Omental fat pad (tissue), 4 donors: ENCODE results near the gene ZBTB7B. TPM values are rescaled to one million over a fixed set of nuclear protein-coding genes. Genes with fewer than 3 reads are reported as not detected.
A peak's percentile ranks its signal among the peaks of the same experiment; 100 is the strongest.

Experiments used
- ATAC-seq: fragments of 150-250 bp; one replicate; pipeline ENCODE4 v1.9.1; 2016; ENCODE audit warnings: mild to moderate bottlenecking, moderate library complexity; ENCODE audit not compliant: low FRiP score
- DNase-seq: peaks from one replicate; pipeline ENCODE4 v3.0.0-alpha.2; 2019; ENCODE audit warnings: low spot score
- total RNA-seq, 4 donors: library from RNA; depleted of rRNA; stranded (reverse); fragments of >200 nt; gene quantifications; one replicate each; pipeline ENCODE4 v1.1.0, GENCODE V29; 2016
- TF ChIP-seq, protein P1 (sequence below), 3 donors: fragments of 450-650 bp; IDR thresholded peaks; one replicate each; pipeline ENCODE4 v1.5.1; 2016 to 2017; ENCODE audit warnings: antibody characterized with exemption in 3 of 3, mild to moderate bottlenecking in 3 of 3, moderate library complexity in 2 of 3

ZBTB7B gene
- total RNA-seq, 4 donors from 2014 or later: 38.6 to 66.4 (median 49.2) TPM

DNA sequence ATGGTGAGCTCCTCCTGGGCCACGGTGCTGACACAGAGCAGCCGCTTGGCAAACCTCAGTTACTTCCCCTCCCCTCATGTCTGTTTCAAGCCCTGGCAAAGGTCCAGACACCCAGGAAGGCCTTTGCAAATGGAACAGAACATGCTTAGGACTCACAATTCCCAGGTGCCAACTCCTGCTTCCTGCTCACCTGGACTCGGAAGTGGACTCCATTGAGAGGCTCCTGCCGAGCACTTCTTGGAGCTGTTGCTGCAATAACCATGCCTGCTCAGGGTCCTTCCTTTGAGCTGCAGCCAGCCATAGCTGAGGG lies 20.3 kb downstream of the ZBTB7B start:
- TF ChIP-seq, protein P1, sequence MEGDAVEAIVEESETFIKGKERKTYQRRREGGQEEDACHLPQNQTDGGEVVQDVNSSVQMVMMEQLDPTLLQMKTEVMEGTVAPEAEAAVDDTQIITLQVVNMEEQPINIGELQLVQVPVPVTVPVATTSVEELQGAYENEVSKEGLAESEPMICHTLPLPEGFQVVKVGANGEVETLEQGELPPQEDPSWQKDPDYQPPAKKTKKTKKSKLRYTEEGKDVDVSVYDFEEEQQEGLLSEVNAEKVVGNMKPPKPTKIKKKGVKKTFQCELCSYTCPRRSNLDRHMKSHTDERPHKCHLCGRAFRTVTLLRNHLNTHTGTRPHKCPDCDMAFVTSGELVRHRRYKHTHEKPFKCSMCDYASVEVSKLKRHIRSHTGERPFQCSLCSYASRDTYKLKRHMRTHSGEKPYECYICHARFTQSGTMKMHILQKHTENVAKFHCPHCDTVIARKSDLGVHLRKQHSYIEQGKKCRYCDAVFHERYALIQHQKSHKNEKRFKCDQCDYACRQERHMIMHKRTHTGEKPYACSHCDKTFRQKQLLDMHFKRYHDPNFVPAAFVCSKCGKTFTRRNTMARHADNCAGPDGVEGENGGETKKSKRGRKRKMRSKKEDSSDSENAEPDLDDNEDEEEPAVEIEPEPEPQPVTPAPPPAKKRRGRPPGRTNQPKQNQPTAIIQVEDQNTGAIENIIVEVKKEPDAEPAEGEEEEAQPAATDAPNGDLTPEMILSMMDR (IDR thresholded peaks at IDR 0.05): no peak
- DNase-seq: no peak
- ATAC-seq: no peak

DNA sequence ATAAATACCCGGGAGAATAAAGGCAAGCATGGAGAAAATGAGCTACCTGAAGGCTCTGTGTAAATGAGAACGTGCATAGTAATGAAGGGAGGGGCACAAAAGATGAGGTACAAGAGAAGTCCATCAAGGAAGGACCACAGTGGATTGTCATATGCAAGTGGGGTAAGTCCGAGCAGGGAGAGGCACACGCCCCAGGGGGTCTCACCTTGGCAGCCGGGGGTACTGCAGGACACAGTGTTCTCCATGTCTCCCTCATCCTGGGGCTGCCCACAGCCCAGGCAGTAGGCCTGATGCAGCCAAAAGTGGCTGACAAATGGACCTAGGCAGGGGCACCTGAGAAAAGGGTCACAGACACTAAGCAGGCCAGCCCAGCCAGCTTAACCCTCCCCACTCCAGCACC lies 21.0 kb downstream of the ZBTB7B start:
- DNase-seq: no peak
- ATAC-seq: no peak

DNA sequence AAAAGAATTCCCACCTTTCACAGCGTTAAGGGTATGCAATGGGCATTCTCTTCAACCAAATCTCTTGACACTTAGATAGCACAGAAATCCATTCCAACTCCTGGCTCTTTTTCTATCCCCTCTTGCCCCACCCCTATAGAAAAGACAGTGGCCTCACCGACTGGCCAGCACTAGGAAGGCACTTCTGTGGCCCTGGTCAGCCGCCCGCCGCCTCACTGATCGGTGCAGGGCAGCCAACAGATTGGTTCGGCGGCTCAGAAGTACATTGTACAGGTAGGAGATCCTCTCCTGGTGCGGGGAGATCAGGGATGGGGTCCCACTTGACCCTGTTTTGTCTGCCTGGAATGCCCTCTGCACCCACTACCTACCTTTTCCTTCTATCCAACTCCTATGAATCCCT lies 21.7 kb downstream of the ZBTB7B start:
- DNase-seq: no peak
- TF ChIP-seq, protein P1 (IDR thresholded peaks at IDR 0.05): no peak
- ATAC-seq: no peak

More for the DNA sequence above, 21.0 kb downstream of the ZBTB7B start:
- TF ChIP-seq, protein P1 (IDR thresholded peaks at IDR 0.05): no peak

DNA sequence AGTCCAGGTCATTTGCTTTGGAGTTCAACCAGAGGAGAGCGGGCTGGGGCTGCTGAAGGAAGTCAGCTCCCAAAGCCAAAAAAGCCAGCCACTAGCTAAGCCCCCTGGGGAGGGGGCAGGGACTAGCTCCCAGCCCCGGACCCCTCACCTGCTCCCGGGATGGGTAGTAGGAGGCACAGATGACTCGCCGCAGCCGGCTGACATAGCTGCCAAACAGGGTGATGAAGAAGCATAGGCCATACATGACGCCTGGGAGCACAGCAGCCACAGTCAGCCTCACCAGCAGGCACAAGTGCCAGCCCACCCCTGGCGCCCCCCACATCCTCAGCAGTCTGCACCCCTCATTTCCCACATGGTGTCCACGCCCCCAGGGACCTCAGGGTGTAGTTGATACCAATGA lies 23.6 kb downstream of the ZBTB7B start:
- TF ChIP-seq, protein P1 (IDR thresholded peaks at IDR 0.05): no peak
- ATAC-seq (no peak), DNase-seq (no peak)

DNA sequence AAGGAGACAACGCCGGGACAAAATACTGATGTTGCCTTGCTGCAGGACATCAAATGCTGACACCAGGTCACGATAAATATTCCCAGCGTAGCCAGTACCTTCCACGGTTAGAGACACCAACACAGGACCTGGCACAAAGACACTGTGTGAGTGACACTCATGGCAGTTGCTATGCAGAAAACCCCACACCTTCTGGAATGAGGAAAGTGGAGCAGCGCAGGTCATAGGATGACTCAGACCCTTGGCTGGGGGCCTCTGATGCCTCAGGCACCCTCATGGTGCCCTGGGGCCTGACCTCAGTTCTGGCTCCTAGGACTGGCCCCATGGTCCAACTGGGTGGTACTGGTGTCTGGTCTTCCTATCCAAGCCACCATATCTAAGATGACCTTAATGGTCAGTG lies 24.0 kb downstream of the ZBTB7B start:
- ATAC-seq (peak; percentile 19), DNase-seq (no peak)
- TF ChIP-seq, protein P1 (IDR thresholded peaks at IDR 0.05): no peak

DNA sequence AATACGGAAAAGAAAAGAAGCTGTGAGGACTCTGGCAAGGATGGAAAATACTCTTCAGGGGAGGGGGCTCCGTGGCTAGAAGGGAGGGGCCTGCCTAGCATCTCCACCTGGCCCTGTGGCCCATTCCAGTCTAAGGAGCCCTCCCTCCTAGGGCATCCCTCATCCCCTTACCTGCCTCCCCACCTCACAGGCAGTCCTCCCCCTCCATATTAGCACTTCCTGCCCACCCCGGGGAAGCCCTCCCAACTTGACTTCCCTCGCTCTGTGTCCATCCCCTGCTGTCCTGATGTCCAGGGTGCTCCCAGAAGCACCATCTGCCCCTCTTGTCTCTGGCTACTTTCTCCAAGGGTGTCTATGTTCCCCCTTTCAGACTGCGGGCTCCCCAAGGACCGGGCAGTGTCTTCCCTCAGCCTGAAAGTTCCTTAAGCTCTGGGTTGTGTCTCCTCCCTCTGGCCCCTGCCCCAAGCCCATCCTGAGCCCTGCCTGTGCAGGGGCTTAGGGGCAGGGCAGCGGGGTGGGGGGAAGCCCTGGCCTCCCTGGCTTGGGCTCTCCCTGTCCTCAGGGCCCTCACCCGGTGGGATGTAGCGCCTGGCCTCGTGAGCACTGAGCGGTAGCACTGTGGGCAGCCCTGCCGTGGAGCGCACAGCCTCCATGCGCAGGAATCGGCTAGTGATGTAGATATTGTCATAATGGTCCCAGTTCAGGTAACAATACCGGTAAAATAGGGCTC lies 27.1 kb downstream of the ZBTB7B start:
- DNase-seq (no peak), ATAC-seq (no peak)
- TF ChIP-seq, protein P1 (IDR thresholded peaks at IDR 0.05): no peak

DNA sequence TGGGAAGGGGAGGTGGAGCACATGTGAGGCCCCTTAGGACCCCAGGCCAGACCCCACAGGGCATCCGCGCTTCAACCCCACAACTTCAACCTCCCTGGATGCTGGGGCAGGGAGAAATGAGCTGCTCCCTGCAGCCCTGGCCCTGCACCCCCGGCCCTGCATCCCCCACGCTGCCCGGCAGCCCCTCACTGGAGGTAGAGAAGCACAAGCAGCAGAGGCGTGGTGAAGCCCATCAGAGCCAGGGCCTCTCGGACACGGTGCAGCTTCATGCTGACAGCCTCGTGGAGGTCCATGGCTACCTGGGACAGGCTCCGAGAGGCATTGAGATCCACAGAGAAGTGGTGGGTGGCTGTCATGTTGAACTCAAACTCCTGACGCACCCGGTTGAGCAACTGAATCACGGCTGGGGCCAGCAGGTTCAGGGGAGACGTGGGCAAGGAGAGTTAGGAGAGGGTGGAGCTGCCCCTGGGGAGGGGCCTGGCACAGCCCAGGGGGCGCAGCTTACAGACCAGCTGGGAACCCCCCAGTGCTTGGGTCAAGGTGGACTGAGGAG lies 27.7 kb downstream of the ZBTB7B start:
- TF ChIP-seq, protein P1 (IDR thresholded peaks at IDR 0.05): no peak
- no peak for DNase-seq
- ATAC-seq: no peak
